ENCODE data around the gene POU2F1.
"Not testable (repeated sequence)": the region's sequence is repeated elsewhere in the genome, so short reads cannot be mapped to it uniquely, and the experiment has no call there.

Gene POU2F1

GRCh38 chr1:167205306-167206050 is 15.2 kb upstream of the POU2F1 start:
- not testable (repeated sequence) for DNase-seq (ENCODE audit: low spot score)

DNA sequence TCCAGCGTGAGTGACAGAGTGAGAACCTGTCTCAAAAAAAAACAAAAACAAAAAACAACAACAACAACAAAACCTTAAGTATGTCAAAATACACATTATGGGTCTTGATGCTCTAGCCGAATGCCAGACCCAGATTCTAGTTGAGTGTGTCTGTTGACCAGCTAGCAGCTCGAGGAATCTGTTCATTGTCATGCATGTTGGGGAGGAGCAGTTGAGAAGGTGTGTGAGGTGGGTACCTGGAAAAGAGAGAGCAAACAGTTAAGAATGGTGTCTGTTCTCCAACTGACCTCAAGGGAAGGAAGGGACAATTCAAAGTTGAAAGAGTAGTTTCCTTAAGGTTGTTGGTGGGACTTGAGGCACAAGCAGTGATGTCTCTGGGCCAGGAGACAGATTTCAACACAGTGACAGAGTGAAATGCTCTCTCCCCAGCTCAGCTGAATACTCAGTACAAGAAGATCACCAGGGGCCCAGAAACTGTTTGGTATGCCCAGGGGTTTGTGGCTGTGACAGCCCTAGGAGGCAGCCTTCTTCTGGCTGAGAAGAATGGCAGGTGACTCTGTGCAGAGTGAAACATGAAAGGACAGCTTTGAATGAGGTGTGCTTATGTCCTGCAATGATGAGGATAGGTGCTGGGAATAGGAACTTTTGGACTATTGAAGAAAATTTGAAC is 14.4 kb upstream of the POU2F1 start:
- DNase-seq (ENCODE audit: low spot score), result no peak

- no peak for DNase-seq (ENCODE audit: low spot score)
These were observed 12.6 kb upstream of the POU2F1 start for GRCh38 chr1:167207940-167208623.

- DNase-seq (ENCODE audit: low spot score), result no peak
These were observed 12.1 kb upstream of the POU2F1 start for GRCh38 chr1:167208624-167208976.

DNA sequence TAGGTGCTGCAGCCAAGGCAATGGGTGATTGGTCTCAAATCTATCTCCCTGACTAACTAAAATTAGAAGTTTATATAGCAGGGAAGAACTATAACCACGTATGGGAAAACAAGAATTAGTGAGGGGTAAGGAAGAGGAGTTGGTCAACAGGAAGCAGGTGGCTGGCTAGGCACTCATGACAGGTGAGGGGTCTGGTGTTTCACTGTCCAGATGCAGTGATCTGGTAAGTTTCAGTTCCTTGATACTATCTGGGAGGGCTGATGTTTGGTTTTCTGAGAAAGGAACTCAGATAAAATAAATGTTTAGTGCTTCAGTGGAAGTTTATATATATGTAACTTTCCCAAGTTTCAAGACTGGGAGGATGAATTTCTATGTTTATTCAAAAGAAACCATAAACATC is 11.6 kb upstream of the POU2F1 start:
- no peak for DNase-seq (ENCODE audit: low spot score)

- DNase-seq (ENCODE audit: low spot score), result no peak
These were observed 9.6 kb upstream of the POU2F1 start for GRCh38 chr1:167210966-167211674.

GRCh38 chr1:167212025-167212424 is 8.7 kb upstream of the POU2F1 start:
- DNase-seq (ENCODE audit: low spot score), result no peak

- no peak for DNase-seq (ENCODE audit: low spot score)
These were observed 3.9 kb upstream of the POU2F1 start for GRCh38 chr1:167216809-167217208.

DNA sequence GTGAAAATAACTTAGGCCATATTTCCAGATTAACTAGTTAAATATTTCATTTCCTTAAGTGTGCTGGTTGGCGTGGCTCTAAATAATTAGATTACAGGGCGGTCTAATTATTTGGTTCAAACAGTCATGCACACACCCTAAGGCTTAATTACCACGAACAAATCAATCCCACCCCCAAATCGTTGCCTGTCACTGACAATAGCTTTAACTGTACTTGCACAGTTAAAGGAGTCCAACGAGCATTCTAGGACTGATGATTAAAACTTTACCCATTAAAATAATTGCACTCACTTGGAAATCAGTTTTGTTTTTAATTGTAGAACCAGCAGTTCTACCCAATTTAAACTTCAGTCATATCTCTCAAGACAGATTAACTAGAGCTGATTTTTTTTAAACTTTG is 1.5 kb upstream of the POU2F1 start:
- DNase-seq (ENCODE audit: low spot score), result no peak

GRCh38 chr1:167219646-167220536 is 795 bp upstream of the POU2F1 start:
- DNase-seq (ENCODE audit: low spot score), result peak; percentile 30

GRCh38 chr1:167221126-167221737 is 546 bp downstream of the POU2F1 start:
- no peak for DNase-seq (ENCODE audit: low spot score)

DNA sequence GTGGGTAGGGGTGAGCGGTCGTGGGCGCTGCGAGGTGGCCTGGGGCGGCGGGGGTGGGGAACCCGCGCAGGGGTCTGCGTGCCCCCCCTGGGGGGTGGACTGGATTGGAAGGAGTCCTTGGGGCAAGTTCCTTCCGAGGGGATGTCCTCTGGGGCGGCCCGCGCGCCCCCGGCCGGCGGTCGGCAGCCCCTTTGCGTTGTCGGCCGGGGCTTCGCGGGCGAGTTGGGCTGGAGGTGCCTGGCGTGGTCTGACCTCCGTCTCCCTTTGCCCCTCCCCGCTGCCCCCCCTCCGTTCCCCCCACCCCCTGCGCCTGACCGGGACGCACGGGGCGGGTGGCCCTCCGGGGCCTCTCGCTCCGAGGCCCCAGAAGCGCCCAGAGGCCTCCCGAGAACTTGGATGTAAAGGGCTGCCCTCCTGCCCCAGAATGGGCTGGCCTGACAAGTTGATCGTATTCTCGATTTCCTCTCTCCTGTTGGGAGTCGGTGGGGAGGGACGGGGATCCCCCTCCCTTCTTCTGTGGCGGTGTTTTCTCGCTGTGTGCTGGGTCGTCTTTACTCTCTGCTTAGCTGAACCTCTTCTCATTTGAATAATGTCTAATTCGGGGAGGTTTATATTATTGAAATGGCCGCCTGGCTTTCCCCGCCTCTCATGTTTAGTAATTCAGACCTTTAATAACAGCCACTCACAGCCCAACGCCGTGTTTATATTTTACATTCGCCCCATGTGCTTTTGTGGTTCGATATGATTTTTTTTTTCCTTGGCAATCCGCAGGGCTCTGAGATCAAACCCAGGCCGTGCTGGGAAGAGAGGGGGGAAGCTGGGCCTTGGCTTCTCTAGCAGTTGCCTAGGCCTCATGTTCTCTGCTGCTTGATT is 1.3 kb downstream of the POU2F1 start:
- DNase-seq (ENCODE audit: low spot score), result peak; percentile 17

- DNase-seq (ENCODE audit: low spot score), result no peak
These were observed 2.7 kb downstream of the POU2F1 start for GRCh38 chr1:167223144-167224103.

DNA sequence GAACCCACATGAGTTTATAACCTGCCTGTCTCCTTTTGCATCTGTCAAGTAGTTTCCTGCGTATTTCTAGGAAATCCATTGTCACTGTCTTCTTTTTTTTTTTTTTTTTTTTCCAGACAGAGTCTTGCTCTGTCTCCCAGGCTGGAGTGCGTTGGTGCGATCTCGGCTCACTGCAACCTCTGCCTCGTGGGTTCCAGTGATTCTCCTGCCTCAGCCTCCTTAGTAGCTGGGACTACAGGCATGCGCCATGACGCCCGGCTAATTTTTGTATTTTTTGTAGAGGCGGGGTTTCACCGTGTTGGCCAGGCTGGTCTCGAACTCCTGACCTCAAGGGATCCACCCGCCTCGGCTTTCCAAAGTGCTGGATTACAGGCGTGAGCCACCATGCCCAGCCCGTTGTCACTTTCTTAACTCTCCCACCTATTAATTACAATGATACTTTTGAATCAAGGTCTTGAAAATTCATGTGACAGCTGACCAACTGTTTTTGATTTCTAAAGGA is 4.1 kb downstream of the POU2F1 start:
- not testable (repeated sequence) for DNase-seq (ENCODE audit: low spot score)

GRCh38 chr1:167225920-167226319 is 5.2 kb downstream of the POU2F1 start:
- DNase-seq (ENCODE audit: low spot score), result no peak

GRCh38 chr1:167227934-167228378 is 7.3 kb downstream of the POU2F1 start:
- no peak for DNase-seq (ENCODE audit: low spot score)

- DNase-seq (ENCODE audit: low spot score), result no peak
These were observed 9.2 kb downstream of the POU2F1 start for GRCh38 chr1:167229719-167230385.

GRCh38 chr1:167230437-167230836 is 9.8 kb downstream of the POU2F1 start:
- no peak for DNase-seq (ENCODE audit: low spot score)

All from hepatic stellate cell (primary cell).